Measurements from ENCODE around the gene TUBE1.

Gene TUBE1

GRCh38 chr6:112033791-112034615, 53.3 kb downstream of the TUBE1 start:
- no peak for DNase-seq (ENCODE audit: low spot score)

GRCh38 chr6:112032728-112033127, 54.6 kb downstream of the TUBE1 start:
- no peak for DNase-seq (ENCODE audit: low spot score)

- DNase-seq (ENCODE audit: low spot score), result no peak
Measured at GRCh38 chr6:112031960-112032359, 55.3 kb downstream of the TUBE1 start.

GRCh38 chr6:112030961-112031660, 56.2 kb downstream of the TUBE1 start:
- DNase-seq (ENCODE audit: low spot score), result no peak

- no peak for DNase-seq (ENCODE audit: low spot score)
Measured at GRCh38 chr6:112030206-112030960, 56.9 kb downstream of the TUBE1 start.

- peak; percentile 62 for DNase-seq (ENCODE audit: low spot score)
Measured at GRCh38 chr6:112029045-112029822, 58.0 kb downstream of the TUBE1 start.

- peak; percentile 87 for DNase-seq (ENCODE audit: low spot score)
Measured at GRCh38 chr6:112027942-112028674, 59.2 kb downstream of the TUBE1 start.

- no peak for DNase-seq (ENCODE audit: low spot score)
Measured at GRCh38 chr6:112026933-112027332, 60.3 kb downstream of the TUBE1 start.

GRCh38 chr6:112024464-112024863, 62.8 kb downstream of the TUBE1 start:
- DNase-seq (ENCODE audit: low spot score), result no peak

GRCh38 chr6:112022749-112023148, 64.5 kb downstream of the TUBE1 start:
- no peak for DNase-seq (ENCODE audit: low spot score)

GRCh38 chr6:112021691-112022310, 65.5 kb downstream of the TUBE1 start:
- DNase-seq (ENCODE audit: low spot score), result no peak

All from CD4-positive, alpha-beta T cell treated with Interleukin-6 at 100 ng/mL for 8 hours (primary cell).